SK-N-SH treated with all-trans-retinoic acid at 6 μM for 48 hours (cell line): ENCODE data around the gene RGS13.

Experiments
- ARNTL ChIP-seq: fragments of 450-650 bp; formaldehyde crosslinking; IDR thresholded peaks from 2 replicates; pipeline ENCODE4 v1.5.0; 2020; ENCODE audit warnings: low read depth, mild to moderate bottlenecking, moderate library complexity, borderline replicate concordance
- PATZ1 ChIP-seq: fragments of 250-450 bp; sonication (Bioruptor Pico); IDR thresholded peaks from 2 replicates; pipeline ENCODE4 v1.8.0; 2020; ENCODE audit warnings: mild to moderate bottlenecking, moderate library complexity, borderline replicate concordance
- RARB ChIP-seq: fragments of 250-450 bp; sonication (Bioruptor Pico); IDR thresholded peaks from 2 replicates; pipeline ENCODE4 v1.8.0; 2021; ENCODE audit warnings: mild to moderate bottlenecking, moderate library complexity
- ZC3H10 ChIP-seq: fragments of 250-450 bp; sonication (Bioruptor Pico); IDR thresholded peaks from 2 replicates; pipeline ENCODE4 v1.5.1; 2021; ENCODE audit warnings: mild to moderate bottlenecking, moderate library complexity
- ZFP30 ChIP-seq: fragments of 450-650 bp; formaldehyde crosslinking; IDR thresholded peaks from 2 replicates; pipeline ENCODE4 v1.5.0; 2022; ENCODE audit warnings: mild to moderate bottlenecking, moderate library complexity
- ZNF565 ChIP-seq: fragments of 450-650 bp; formaldehyde crosslinking; conservative IDR thresholded peaks from 2 replicates; pipeline ENCODE4 v1.5.0; 2020; ENCODE audit warnings: low read depth, mild to moderate bottlenecking, moderate library complexity
- ZNF70 ChIP-seq: fragments of 450-650 bp; formaldehyde crosslinking; IDR thresholded peaks from 2 replicates; pipeline ENCODE4 v1.5.0; 2020; ENCODE audit warnings: mild to moderate bottlenecking, moderate library complexity
- TF ChIP-seq, protein P1 (sequence below): fragments of 250-450 bp; sonication (Bioruptor Pico); IDR thresholded peaks from 2 replicates; pipeline ENCODE4 v1.5.0; 2020; ENCODE audit warnings: mild to moderate bottlenecking, moderate library complexity

GRCh38 chr1:192631749-192632148 is 4.2 kb upstream of the RGS13 start:
- TF ChIP-seq ZFP30 (CRISPR knock-in tag) (no peak), ZNF70 (CRISPR knock-in tag) (no peak), ARNTL (CRISPR knock-in tag) (no peak), ZNF565 (CRISPR knock-in tag) (no peak), ZC3H10 (CRISPR knock-in tag) (no peak), RARB (no peak), PATZ1 (no peak)
- TF ChIP-seq, protein P1, sequence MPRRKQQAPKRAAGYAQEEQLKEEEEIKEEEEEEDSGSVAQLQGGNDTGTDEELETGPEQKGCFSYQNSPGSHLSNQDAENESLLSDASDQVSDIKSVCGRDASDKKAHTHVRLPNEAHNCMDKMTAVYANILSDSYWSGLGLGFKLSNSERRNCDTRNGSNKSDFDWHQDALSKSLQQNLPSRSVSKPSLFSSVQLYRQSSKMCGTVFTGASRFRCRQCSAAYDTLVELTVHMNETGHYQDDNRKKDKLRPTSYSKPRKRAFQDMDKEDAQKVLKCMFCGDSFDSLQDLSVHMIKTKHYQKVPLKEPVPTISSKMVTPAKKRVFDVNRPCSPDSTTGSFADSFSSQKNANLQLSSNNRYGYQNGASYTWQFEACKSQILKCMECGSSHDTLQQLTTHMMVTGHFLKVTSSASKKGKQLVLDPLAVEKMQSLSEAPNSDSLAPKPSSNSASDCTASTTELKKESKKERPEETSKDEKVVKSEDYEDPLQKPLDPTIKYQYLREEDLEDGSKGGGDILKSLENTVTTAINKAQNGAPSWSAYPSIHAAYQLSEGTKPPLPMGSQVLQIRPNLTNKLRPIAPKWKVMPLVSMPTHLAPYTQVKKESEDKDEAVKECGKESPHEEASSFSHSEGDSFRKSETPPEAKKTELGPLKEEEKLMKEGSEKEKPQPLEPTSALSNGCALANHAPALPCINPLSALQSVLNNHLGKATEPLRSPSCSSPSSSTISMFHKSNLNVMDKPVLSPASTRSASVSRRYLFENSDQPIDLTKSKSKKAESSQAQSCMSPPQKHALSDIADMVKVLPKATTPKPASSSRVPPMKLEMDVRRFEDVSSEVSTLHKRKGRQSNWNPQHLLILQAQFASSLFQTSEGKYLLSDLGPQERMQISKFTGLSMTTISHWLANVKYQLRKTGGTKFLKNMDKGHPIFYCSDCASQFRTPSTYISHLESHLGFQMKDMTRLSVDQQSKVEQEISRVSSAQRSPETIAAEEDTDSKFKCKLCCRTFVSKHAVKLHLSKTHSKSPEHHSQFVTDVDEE (CRISPR knock-in tag): no peak
